SK-N-SH (cell line): ENCODE measurements around the gene CDKAL1. TPM values are rescaled to one million over a fixed set of nuclear protein-coding genes. Genes with fewer than 3 reads are reported as not detected.

Experiments
- CTCF ChIA-PET: fragments of 300-600, 350-600 bp; formaldehyde crosslinking; extraction: SDS; loops from one replicate; lab custom pipeline; 2021; lab: Yijun Ruan, JAX
- POLR2A ChIA-PET: fragments of 350-600 bp; sonication (Branson Sonifier 250); formaldehyde crosslinking; extraction: SDS; loops from one replicate; lab custom pipeline; 2020; ENCODE audit warnings: antibody characterized with exemption, inconsistent platforms; lab: Yijun Ruan, JAX
- DNase-seq: peaks from one replicate; pipeline ENCODE4 v3.0.0; 2012
- H2AFZ ChIP-seq: fragments of 200-600 bp; sonication (generic); 2 replicates; pipeline ENCODE4 v1.8.1; 2016; ENCODE audit warnings: antibody characterized with exemption, mild to moderate bottlenecking, low read depth
- H3F3A ChIP-seq: fragments of 200-600 bp; sonication (generic); replicated peaks from 2 replicates; pipeline ENCODE3; 2016; ENCODE audit warnings: antibody characterized with exemption, mild to moderate bottlenecking; ENCODE audit not compliant: insufficient read depth
- H3K27ac ChIP-seq, 2 experiments: fragments of 200-500 bp in 1 of 2; fragments of 200-600 bp in 1 of 2; sonication (Bioruptor generic) in 1 of 2; sonication (generic), shearing (Covaris generic) in 1 of 2; 2 replicates each; pipeline versions ENCODE4 v1.5.1 to v1.6.1; 2014 to 2016; ENCODE audit warnings: low read depth in 2 of 2, inconsistent platforms in 1 of 2, low read length in 1 of 2, mild to moderate bottlenecking in 1 of 2, mixed read lengths in 1 of 2
- H3K27me3 ChIP-seq: fragments of 200-600 bp; sonication (generic), shearing (Covaris generic); 2 replicates; pipeline ENCODE4 v1.6.1; 2016; ENCODE audit warnings: mixed run types; ENCODE audit not compliant: insufficient read depth
- H3K36me3 ChIP-seq, 2 experiments: fragments of 200-500 bp in 1 of 2; fragments of 200-600 bp in 1 of 2; sonication (Bioruptor generic) in 1 of 2; sonication (generic) in 1 of 2; replicated peaks in 1 of 2; 2 replicates each; pipeline versions ENCODE3 to v1.5.1; 2014 to 2016; ENCODE audit warnings: low read length in 1 of 2, mild to moderate bottlenecking in 1 of 2; ENCODE audit not compliant: insufficient read depth in 2 of 2, control insufficient read depth in 1 of 2
- H3K4me1 ChIP-seq, 2 experiments: fragments of 200-500 bp in 1 of 2; fragments of 200-600 bp in 1 of 2; sonication (Bioruptor generic) in 1 of 2; sonication (generic), shearing (Covaris generic) in 1 of 2; 2 replicates each; pipeline versions ENCODE4 v1.5.1 to v1.6.1; 2014 to 2016; ENCODE audit warnings: low read depth in 1 of 2, low read length in 1 of 2, mixed run types in 1 of 2; ENCODE audit not compliant: insufficient read depth in 2 of 2, control insufficient read depth in 1 of 2
- H3K4me2 ChIP-seq: fragments of 200-600 bp; sonication (generic), shearing (Covaris generic); 2 replicates; pipeline ENCODE4 v1.6.1; 2017; ENCODE audit warnings: mixed run types
- H3K4me3 ChIP-seq, 2 experiments: fragments of 200-500 bp in 1 of 2; fragments of 200-600 bp in 1 of 2; sonication (Bioruptor generic) in 1 of 2; sonication (generic), shearing (Covaris generic) in 1 of 2; 2 replicates each; pipeline versions ENCODE4 v1.5.1 to v1.8.1; 2014 to 2016; ENCODE audit warnings: low read depth in 2 of 2, inconsistent platforms in 1 of 2, low read length in 1 of 2, mild to moderate bottlenecking in 1 of 2, mixed read lengths in 1 of 2, moderate library complexity in 1 of 2
- H3K79me2 ChIP-seq: fragments of 200-600 bp; sonication (generic); 2 replicates; pipeline ENCODE4 v1.8.1; 2017; ENCODE audit warnings: mild to moderate bottlenecking; ENCODE audit not compliant: insufficient read depth
- H3K9ac ChIP-seq: fragments of 200-600 bp; sonication (generic); 2 replicates; pipeline ENCODE4 v1.6.1; 2017; ENCODE audit warnings: mixed run types
- H3K9me2 ChIP-seq: fragments of 200-600 bp; sonication (generic); 2 replicates; pipeline ENCODE4 v1.6.1; 2017; ENCODE audit warnings: mixed run types
- H3K9me3 ChIP-seq: fragments of 200-600 bp; sonication (generic); 2 replicates; pipeline ENCODE4 v1.6.1; 2017; ENCODE audit warnings: mixed run types, mild to moderate bottlenecking, moderate library complexity
- H4K20me1 ChIP-seq: fragments of 200-600 bp; sonication (generic); 2 replicates; pipeline ENCODE4 v1.6.1; 2017; ENCODE audit warnings: mild to moderate bottlenecking, mixed run types; ENCODE audit not compliant: insufficient read depth
- EP300 ChIP-seq, 2 experiments: IDR thresholded peaks; 2 replicates each; pipeline versions ENCODE4 v1.4.0 to v1.6.1; 2012; ENCODE audit warnings: borderline replicate concordance in 1 of 2, low read depth in 1 of 2, low read length in 1 of 2
- FOSL2 ChIP-seq: IDR thresholded peaks from 2 replicates; pipeline ENCODE4 v1.4.0; 2012; ENCODE audit warnings: low read depth, mild to moderate bottlenecking, moderate library complexity, borderline replicate concordance
- FOXJ3 ChIP-seq: sonication (generic); formaldehyde crosslinking; IDR thresholded peaks from 2 replicates; pipeline ENCODE4 v1.5.1; 2020; ENCODE audit warnings: mild to moderate bottlenecking, missing genetic modification reagents
- GATA2 ChIP-seq: sonication (generic); formaldehyde crosslinking; IDR thresholded peaks from 2 replicates; pipeline ENCODE4 v1.5.0; 2020; ENCODE audit warnings: mild to moderate bottlenecking, missing genetic modification reagents
- JUND ChIP-seq: IDR thresholded peaks from 2 replicates; pipeline ENCODE4 v1.4.0; 2012
- RAD21 ChIP-seq: IDR thresholded peaks from 2 replicates; pipeline ENCODE4 v1.6.1; 2012; ENCODE audit warnings: mild to moderate bottlenecking, low read length
- RFX5 ChIP-seq: IDR thresholded peaks from 2 replicates; pipeline ENCODE4 v1.6.1; 2012; ENCODE audit warnings: mild to moderate bottlenecking, improper control_type of control experiment, low read length
- RXRA ChIP-seq: IDR thresholded peaks from 2 replicates; pipeline ENCODE4 v1.4.0; 2012; ENCODE audit warnings: low read depth, mild to moderate bottlenecking, borderline replicate concordance
- SIN3A ChIP-seq: IDR thresholded peaks from 2 replicates; pipeline ENCODE4 v1.6.1; 2012; ENCODE audit warnings: low read depth, mild to moderate bottlenecking, low read length, moderate library complexity, borderline replicate concordance
- SMC3 ChIP-seq: IDR thresholded peaks from 2 replicates; pipeline ENCODE4 v1.6.1; 2012; ENCODE audit warnings: low read depth, low read length, improper control_type of control experiment
- TAF1 ChIP-seq: IDR thresholded peaks from 2 replicates; pipeline ENCODE4 v1.6.1; 2012; ENCODE audit warnings: low read depth, mild to moderate bottlenecking, low read length, moderate library complexity, borderline replicate concordance
- WGBS: methylation state at CpG from one replicate; pipeline ENCODE4 v1.1.6; 2017; ENCODE audit warnings: low lambda C conversion rate; 5-methylcytosine and 5-hydroxymethylcytosine counted together
- polyA plus RNA-seq, 3 experiments: library from polyadenylated mRNA; depleted of rRNA; stranded (reverse); fragments of >200 nt; gene quantifications; 2 replicates each; pipeline ENCODE4 v1.2.3, GENCODE V29; 2012
- TF ChIP-seq, protein P1 (sequence below): IDR thresholded peaks from 2 replicates; pipeline ENCODE4; 2012
- TF ChIP-seq, protein P2 (sequence below): fragments of 150-350 bp; IDR thresholded peaks from 2 replicates; pipeline ENCODE4 v1.6.1; 2017; ENCODE audit warnings: antibody characterized with exemption, low read length, low read depth, borderline replicate concordance

CDKAL1 gene
- polyA plus RNA-seq, 1 of the 3 experiments (the other 2 are of a cell fraction) = 2.6 TPM

DNA sequence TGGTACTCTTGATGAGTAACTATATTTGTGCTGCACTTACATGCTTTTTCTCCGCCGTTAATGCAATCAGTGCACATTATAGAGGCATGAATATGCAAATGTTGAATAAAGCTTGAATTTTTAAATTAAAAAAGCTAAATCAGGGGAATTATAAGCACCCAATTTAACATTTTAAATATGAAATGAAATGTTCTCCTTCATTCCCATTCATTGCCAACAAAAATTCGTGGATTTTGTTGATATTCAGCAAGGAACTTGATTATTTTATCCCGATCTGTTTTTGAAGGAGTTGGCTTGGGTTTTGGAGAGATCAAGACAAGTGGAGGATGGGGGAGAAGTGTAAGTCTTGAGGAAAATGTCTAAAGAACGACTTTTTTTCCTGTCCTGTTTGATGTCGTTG is 740.6 kb downstream of the CDKAL1 start:
- Histone ChIP-seq H3K9me3 (no peaks in the 10 kb centered on the region), H3K4me1 (peaks cover 0 to 8% of the 10 kb centered on the region in 2 experiments; a peak in 1 of 4 replicates), H4K20me1 (no peaks in the 10 kb centered on the region), H3K79me2 (no peaks in the 10 kb centered on the region), H3K27me3 (no peaks in the 10 kb centered on the region), H3K36me3 (no peaks in the 10 kb centered on the region), H3K9ac (no peak overlapping the region), H3K4me3 (no peak overlapping the region), H2AFZ (no peak overlapping the region), H3K27ac (no peak overlapping the region), H3F3A (no peaks in the 10 kb centered on the region), H3K4me2 (no peak overlapping the region), H3K9me2 (no peaks in the 10 kb centered on the region)
- WGBS = 69% methylated on average over 6 of the region's 6 CpGs
- ChIA-PET POLR2A (no interaction called here), CTCF (interaction anchor here (0.9 to 1.6 kb wide), 2 partner anchors 15 to 30 kb away, joined by 3 to 6 read pairs; no protein-coding TSS in a partner anchor)
- TF ChIP-seq, protein P1, sequence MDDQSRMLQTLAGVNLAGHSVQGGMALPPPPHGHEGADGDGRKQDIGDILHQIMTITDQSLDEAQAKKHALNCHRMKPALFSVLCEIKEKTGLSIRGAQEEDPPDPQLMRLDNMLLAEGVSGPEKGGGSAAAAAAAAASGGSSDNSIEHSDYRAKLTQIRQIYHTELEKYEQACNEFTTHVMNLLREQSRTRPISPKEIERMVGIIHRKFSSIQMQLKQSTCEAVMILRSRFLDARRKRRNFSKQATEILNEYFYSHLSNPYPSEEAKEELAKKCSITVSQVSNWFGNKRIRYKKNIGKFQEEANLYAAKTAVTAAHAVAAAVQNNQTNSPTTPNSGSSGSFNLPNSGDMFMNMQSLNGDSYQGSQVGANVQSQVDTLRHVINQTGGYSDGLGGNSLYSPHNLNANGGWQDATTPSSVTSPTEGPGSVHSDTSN = no peak
- no peak for TF ChIP-seq FOSL2
- TF ChIP-seq, protein P2, sequence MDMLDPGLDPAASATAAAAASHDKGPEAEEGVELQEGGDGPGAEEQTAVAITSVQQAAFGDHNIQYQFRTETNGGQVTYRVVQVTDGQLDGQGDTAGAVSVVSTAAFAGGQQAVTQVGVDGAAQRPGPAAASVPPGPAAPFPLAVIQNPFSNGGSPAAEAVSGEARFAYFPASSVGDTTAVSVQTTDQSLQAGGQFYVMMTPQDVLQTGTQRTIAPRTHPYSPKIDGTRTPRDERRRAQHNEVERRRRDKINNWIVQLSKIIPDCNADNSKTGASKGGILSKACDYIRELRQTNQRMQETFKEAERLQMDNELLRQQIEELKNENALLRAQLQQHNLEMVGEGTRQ = no peak
- TF ChIP-seq JUND = no peak
- TF ChIP-seq FOXJ3 (CRISPR knock-in tag) = no peak
- TF ChIP-seq GATA2 (CRISPR knock-in tag) = no peak
- no peak for TF ChIP-seq RFX5
- DNase-seq = no peak

DNA sequence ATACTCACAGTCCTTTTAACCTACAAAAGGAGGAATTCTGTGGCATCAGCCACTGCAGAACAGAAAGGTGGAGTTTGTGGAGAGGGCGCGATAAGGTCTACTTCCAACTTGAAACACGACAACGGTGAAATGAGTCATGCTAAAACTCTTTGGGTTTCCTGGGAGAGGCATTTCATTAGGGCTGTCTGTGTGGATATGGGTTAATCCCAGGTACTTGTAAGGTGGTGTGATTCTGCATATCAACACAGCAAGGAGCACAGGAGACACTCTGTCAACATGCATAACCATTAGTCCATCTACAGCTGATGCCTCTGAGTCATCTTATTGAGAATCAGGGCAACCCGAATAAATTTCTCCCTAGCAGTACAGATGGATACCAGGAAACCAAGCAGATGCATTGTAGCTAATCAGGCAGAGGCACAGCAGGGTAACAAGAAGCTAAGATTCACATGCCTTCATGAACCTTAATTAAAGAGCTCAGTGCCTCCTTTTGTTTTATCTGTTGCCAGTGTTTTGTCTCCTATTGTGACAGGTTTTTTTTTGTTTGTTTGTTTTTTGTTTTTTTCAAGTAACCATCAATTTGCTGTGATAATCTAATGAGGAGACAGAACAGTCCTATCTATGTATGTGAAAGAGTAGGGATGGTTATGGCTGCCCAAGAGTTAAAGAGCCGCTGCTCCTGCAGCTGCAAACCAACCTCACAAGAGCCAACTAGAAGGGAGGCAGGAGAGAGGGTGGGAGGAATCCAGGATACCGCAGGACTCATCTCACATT is 743.5 kb downstream of the CDKAL1 start:
- 89% methylated on average over 7 of the region's 7 CpGs for WGBS

More for the DNA sequence above, 743.5 kb downstream of the CDKAL1 start:
- TF ChIP-seq EP300 (IDR thresholded peaks at IDR 0.05; ENCODE audit: borderline replicate concordance in 1 of 2, low read depth in 1 of 2, low read length in 1 of 2) (no peak), RXRA (no peak), SIN3A (no peak), SMC3 (no peak), RAD21 (no peak), TAF1 (no peak)
- POLR2A ChIA-PET = no interaction called here
- no peaks in the 10 kb centered on the region for H4K20me1 ChIP-seq
- H2AFZ ChIP-seq = no peak overlapping the region
- no peak overlapping the region for H3K9ac ChIP-seq
- no peak for DNase-seq
- H3K4me3 ChIP-seq = no peak overlapping the region
- H3K27me3 ChIP-seq = no peaks in the 10 kb centered on the region
- H3F3A ChIP-seq = no peaks in the 10 kb centered on the region
- no peaks in the 10 kb centered on the region for H3K4me1 ChIP-seq
- no peaks in the 10 kb centered on the region for H3K9me2 ChIP-seq
- no peaks in the 10 kb centered on the region for H3K36me3 ChIP-seq
- no peaks in the 10 kb centered on the region for H3K79me2 ChIP-seq
- no peaks in the 10 kb centered on the region for H3K9me3 ChIP-seq
- CTCF ChIA-PET = no interaction called here
- H3K4me2 ChIP-seq = no peak overlapping the region
- no peak overlapping the region for H3K27ac ChIP-seq
